Measurements from ENCODE around the gene DTWD2. TPM values are rescaled to one million over a fixed set of nuclear protein-coding genes. Genes with fewer than 3 reads are reported as not detected.
"Not testable (repeated sequence)": the region's sequence is repeated elsewhere in the genome, so short reads cannot be mapped to it uniquely, and the experiment has no call there.

The DTWD2 gene
- total and polyA plus RNA-seq, 8 donors = 0.65 to 62.6 (median 5.5) TPM

DNA sequence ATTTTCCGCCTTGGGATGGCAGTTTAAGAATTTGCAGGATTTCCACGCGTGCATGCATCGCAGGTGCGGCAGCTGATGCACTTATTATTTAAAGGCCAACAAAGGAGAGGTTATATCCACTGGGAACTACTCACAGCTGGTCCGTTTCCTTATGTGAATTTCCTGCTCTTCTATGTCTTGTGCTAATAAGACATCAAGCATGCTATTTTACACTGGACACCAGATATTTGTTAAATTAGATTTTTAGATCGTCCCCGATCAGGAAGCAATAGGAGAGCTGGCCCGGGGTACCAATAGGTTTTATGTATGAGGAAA lies 476 bp upstream of the DTWD2 start:
- peak overlapping the region; percentile 64 to 76 (median 68) for H3K4me3 ChIP-seq
- H3K36me3 ChIP-seq = no peaks in the 10 kb centered on the region
- peak overlapping the region; percentile 87 to 96 (median 94) for H3K27ac ChIP-seq
- H3K9me3 ChIP-seq = no peaks in the 10 kb centered on the region
- peaks cover 6 to 29% (median 18%) of the 10 kb centered on the region in 4 donors for H3K4me1 ChIP-seq
- H3K27me3 ChIP-seq = no peaks in the 10 kb centered on the region
- no peak for TF ChIP-seq POLR2AphosphoS5 (IDR thresholded peaks at IDR 0.05)
- no peak for TF ChIP-seq EP300 (IDR thresholded peaks at IDR 0.05)
- no peak for TF ChIP-seq POLR2A (IDR thresholded peaks at IDR 0.05)
- intact Hi-C loops (cut with DNase I; ENCODE audit: low total_unique reads) = no loop called here
- DNase-seq = no peak
- 16 to 31% (median 25%) methylated on average over 9 of the region's 9 CpGs for WGBS, 5 donors

DNA sequence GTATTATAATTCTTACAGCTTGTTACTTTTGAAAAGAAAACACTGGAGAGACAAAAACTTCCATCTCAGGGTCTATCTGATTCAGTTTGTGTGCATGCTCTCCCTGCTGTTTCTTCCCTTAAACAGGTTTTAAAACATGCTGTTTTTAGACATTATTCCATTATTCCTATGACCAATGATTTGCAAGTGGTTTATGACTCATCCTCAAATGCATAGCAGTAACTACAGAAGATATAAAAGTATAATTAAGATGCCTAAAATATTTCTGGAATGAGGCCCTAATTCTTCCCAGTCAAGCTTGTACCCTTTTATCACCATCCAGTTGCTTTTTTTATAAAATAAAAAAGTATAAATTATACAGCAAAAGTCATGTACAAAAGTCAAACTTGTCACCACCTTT lies 3.7 kb downstream of the DTWD2 start:
- no peak overlapping the region for H3K4me3 ChIP-seq
- intact Hi-C loops (cut with DNase I; ENCODE audit: low total_unique reads) = no loop called here

DNA sequence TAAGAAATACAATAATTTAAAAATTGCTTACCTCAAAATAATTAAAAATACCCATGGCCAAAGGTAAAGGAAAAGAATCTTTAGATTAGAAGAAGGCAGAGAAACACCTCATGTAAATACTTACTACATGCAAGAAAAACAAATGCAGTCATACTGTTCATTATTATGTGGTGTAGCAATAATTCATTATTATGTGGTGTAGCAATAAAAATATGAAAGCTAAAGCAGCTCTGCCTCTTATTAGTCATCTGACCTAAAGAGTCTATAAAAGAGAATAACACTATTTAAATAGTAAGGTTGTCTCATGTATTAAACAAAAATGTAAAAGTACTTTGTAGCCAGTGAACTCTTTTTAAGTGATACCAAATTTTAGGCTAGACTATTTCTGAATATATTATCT lies 6.6 kb downstream of the DTWD2 start:
- intact Hi-C loops (cut with DNase I; ENCODE audit: low total_unique reads) = no loop called here
- Histone ChIP-seq H3K27me3 (no peaks in the 10 kb centered on the region), H3K27ac (no peak overlapping the region), H3K36me3 (peaks cover 0 to 11% (median 0%) of the 10 kb centered on the region in 4 donors), H3K4me3 (no peak overlapping the region), H3K4me1 (peaks cover 0 to 11% (median 4%) of the 10 kb centered on the region in 4 donors), H3K9me3 (no peaks in the 10 kb centered on the region)
- DNase-seq = no peak
- TF ChIP-seq POLR2A (IDR thresholded peaks at IDR 0.05) = no peak
- TF ChIP-seq, protein P1, sequence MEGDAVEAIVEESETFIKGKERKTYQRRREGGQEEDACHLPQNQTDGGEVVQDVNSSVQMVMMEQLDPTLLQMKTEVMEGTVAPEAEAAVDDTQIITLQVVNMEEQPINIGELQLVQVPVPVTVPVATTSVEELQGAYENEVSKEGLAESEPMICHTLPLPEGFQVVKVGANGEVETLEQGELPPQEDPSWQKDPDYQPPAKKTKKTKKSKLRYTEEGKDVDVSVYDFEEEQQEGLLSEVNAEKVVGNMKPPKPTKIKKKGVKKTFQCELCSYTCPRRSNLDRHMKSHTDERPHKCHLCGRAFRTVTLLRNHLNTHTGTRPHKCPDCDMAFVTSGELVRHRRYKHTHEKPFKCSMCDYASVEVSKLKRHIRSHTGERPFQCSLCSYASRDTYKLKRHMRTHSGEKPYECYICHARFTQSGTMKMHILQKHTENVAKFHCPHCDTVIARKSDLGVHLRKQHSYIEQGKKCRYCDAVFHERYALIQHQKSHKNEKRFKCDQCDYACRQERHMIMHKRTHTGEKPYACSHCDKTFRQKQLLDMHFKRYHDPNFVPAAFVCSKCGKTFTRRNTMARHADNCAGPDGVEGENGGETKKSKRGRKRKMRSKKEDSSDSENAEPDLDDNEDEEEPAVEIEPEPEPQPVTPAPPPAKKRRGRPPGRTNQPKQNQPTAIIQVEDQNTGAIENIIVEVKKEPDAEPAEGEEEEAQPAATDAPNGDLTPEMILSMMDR (IDR thresholded peaks at IDR 0.05) = no peak
- TF ChIP-seq POLR2AphosphoS5 (IDR thresholded peaks at IDR 0.05) = no peak
- no peak for TF ChIP-seq EP300 (IDR thresholded peaks at IDR 0.05)

More for the DNA sequence above, 3.7 kb downstream of the DTWD2 start:
- Histone ChIP-seq H3K9me3 (no peaks in the 10 kb centered on the region), H3K36me3 (peaks cover 0 to 8% (median 0%) of the 10 kb centered on the region in 4 donors), H3K27ac (no peak overlapping the region), H3K4me1 (peaks cover 6 to 29% (median 18%) of the 10 kb centered on the region in 4 donors), H3K27me3 (no peaks in the 10 kb centered on the region)
- TF ChIP-seq, protein P1 (IDR thresholded peaks at IDR 0.05) = no peak
- TF ChIP-seq POLR2AphosphoS5 (IDR thresholded peaks at IDR 0.05) = no peak
- DNase-seq = no peak

DNA sequence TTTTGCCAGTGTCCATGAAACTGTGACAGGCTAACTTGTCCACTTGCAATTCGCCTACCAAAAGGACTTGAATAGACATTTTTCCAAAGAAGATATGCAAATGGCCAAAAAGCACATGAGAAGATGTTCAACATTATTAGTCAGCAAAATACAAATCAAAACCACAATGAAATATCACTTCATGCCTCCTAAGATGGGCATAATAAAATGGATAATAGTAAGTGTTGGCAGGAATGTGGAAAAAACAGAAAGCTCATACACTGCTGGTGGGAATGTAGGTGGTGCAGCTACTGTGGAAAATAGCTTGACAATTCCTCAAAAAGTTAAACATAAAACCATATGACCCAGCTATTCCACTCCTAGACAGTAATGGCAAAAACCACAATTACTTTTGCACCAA lies 7.9 kb downstream of the DTWD2 start:
- TF ChIP-seq EP300 (IDR thresholded peaks at IDR 0.05) (no peak), POLR2AphosphoS5 (IDR thresholded peaks at IDR 0.05) (no peak), POLR2A (IDR thresholded peaks at IDR 0.05) (no peak)
- TF ChIP-seq, protein P1 (IDR thresholded peaks at IDR 0.05) = no peak
- no peak overlapping the region for H3K27ac ChIP-seq
- H3K4me3 ChIP-seq = no peak overlapping the region
- H3K36me3 ChIP-seq = peaks cover 0 to 11% (median 0%) of the 10 kb centered on the region in 4 donors
- no peaks in the 10 kb centered on the region for H3K9me3 ChIP-seq
- WGBS, 5 donors = 95 to 100% (median 100%) methylated on average over 1 of the region's 1 CpG
- H3K27me3 ChIP-seq = no peaks in the 10 kb centered on the region
- no peaks in the 10 kb centered on the region for H3K4me1 ChIP-seq
- intact Hi-C loops (cut with DNase I; ENCODE audit: low total_unique reads) = no loop called here
- no peak for DNase-seq

DNA sequence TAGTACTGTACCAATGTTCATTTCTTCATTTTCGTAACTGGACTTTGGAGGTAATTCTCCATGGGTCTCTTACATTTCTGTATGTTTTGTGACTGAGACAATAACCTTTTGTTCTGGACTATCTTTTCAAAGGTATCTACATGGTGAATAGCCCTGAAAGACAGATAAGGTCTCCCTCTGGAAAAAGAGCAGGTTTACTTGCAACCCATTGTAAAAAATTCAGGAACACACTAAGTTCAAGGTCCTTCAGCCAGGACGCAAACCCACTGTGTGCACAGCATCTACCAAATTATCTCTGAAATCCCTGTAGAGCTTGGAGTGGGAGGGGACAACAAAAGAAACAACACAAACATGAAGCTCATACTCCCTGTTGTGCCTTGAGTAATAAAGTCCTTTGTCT lies 8.3 kb downstream of the DTWD2 start:
- Histone ChIP-seq H3K27ac (no peak overlapping the region), H3K4me3 (no peak overlapping the region), H3K36me3 (peaks cover 0 to 11% (median 0%) of the 10 kb centered on the region in 4 donors), H3K9me3 (no peaks in the 10 kb centered on the region), H3K4me1 (no peaks in the 10 kb centered on the region), H3K27me3 (no peaks in the 10 kb centered on the region)
- TF ChIP-seq POLR2AphosphoS5 (IDR thresholded peaks at IDR 0.05) = no peak
- TF ChIP-seq POLR2A (IDR thresholded peaks at IDR 0.05) = no peak
- TF ChIP-seq EP300 (IDR thresholded peaks at IDR 0.05) = no peak
- TF ChIP-seq, protein P1 (IDR thresholded peaks at IDR 0.05) = no peak
- intact Hi-C loops (cut with DNase I; ENCODE audit: low total_unique reads) = no loop called here
- 43 to 94% (median 77%) methylated on average over 2 of the region's 2 CpGs for WGBS, 5 donors
- no peak for DNase-seq

DNA sequence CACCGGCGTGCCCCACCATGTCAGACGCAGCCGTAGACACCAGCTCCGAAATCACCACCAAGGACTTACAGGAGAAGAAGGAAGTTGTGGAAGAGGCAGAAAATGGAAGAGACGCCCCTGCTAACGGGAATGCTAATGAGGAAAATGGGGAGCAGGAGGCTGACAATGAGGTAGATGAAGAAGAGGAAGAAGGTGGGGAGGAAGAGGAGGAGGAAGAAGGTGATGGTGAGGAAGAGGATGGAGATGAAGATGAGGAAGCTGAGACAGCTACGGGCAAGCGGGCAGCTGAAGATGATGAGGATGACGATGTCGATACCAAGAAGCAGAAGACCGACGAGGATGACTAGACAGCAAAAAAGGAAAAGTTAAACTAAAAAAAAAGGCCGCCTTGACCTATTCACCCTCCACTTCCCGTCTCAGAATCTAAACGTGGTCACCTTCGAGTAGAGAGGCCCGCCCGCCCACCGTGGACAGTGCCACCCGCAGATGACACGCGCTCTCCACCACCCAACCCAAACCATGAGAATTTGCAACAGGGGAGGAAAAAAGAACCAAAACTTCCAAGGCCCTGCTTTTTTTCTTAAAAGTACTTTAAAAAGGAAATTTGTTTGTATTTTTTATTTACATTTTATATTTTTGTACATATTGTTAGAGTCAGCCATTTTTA lies 14.4 kb downstream of the DTWD2 start:
- H3K36me3 ChIP-seq; H3K4me1 ChIP-seq; intact Hi-C loops (cut with DNase I; ENCODE audit: low total_unique reads); H3K9me3 ChIP-seq; DNase-seq; H3K27me3 ChIP-seq; H3K27ac ChIP-seq; H3K4me3 ChIP-seq: not testable (repeated sequence)
- 94 to 98% (median 95%) methylated on average over 23 of the region's 23 CpGs for WGBS, 5 donors
